H1 (cell line): Measurements from ENCODE around the gene CCDC12. TPM values are rescaled to one million over a fixed set of nuclear protein-coding genes. Genes with fewer than 3 reads are reported as not detected.

Experiments
- ATF3 ChIP-seq: IDR thresholded peaks from 2 replicates; pipeline ENCODE4 v1.6.1; 2011; ENCODE audit warnings: low read depth, mild to moderate bottlenecking, low read length; ENCODE audit not compliant: insufficient read depth
- JUN ChIP-seq: IDR thresholded peaks from 2 replicates; pipeline ENCODE4 v1.6.1; 2011; ENCODE audit warnings: low read depth, mild to moderate bottlenecking, improper control_type of control experiment, low read length
- SUZ12 ChIP-seq: fragments of 200-600 bp; sonication (generic); IDR thresholded peaks from 2 replicates; pipeline ENCODE4 v1.6.1; 2012; ENCODE audit warnings: mild to moderate bottlenecking, inconsistent platforms, low read length, moderate library complexity, mixed read lengths
- TBP ChIP-seq: IDR thresholded peaks from 2 replicates; pipeline ENCODE4 v1.6.1; 2011; ENCODE audit warnings: low read depth, low read length, improper control_type of control experiment
- polyA plus RNA-seq, 7 experiments: library from polyadenylated mRNA; depleted of rRNA in 3 of 7; stranded (reverse) in 5 of 7; unstranded in 2 of 7; fragments of >200 nt in 5 of 7; fragments of 200-250 nt in 2 of 7; gene quantifications; 1 replicate in 5 of 7; 2 replicates in 1 of 7; 4 replicates in 1 of 7; pipeline versions ENCODE4 v1.2.1 to v1.2.3, GENCODE V29; 2011 to 2013; ENCODE audit warnings: missing spikeins in 2 of 7, mixed read lengths in 2 of 7
- total RNA-seq: library from RNA; stranded (reverse); fragmentation: NEBNext Ultra II Directional; extraction: Animal tissue kit (Norgen Biotek cat#: 25700); gene quantifications from 2 replicates; pipeline ENCODE4 v1.2.1, GENCODE V29; 2021

The CCDC12 gene
- total and polyA plus RNA-seq, 2 of the 8 experiments (the other 6 are each of a cell fraction or from before 2014, with no cell fraction given) = 29.5 to 41.3 TPM

DNA sequence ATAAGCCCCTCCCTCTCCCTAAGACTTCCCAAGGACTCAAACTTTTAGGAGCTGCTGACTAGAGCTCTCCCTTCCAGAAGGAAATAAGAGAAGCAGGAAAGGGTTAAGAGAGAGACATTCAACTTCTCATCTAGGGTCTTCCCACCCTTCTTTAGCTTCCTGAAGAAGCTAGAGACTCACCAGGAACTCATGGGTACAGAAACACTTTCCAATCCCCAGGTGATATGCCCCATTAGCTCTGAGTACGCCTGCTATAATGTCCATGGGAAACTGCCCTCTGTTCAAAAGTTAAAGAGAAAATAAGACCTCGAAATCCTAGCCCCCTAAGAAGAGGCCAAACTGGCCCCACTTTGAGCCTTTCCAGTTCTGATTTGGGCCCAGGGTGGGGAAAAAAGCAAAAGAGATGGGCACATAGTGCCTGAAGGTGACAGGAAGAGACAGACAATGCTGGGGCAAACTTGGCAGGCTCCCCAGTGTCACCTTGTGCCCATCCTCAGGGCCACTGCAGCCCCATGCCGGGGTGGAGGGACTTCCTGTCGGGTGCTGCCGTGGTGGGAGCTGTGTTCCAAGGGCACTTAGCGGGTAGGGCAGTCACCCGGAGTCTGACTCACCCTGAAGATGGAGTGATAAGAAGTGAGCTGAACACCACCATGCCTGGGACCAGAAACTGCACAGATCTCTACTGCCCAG lies 29.5 kb downstream of the CCDC12 start (continued):
- TF ChIP-seq TBP = no peak
- TF ChIP-seq SUZ12 = no peak
- TF ChIP-seq ATF3 = no peak
- no peak for TF ChIP-seq JUN
